Measurements from ENCODE around the gene KIFC1.
A peak's percentile ranks its signal among the peaks of the same experiment; 100 is the strongest.

The KIFC1 gene

GRCh38 chr6:33428966-33429749 lies 37.5 kb downstream of the KIFC1 start:
- DNase-seq (no peak), ATAC-seq (ENCODE audit: insufficient read depth, low read depth) (no peak)
- H4K20me1 ChIP-seq (ENCODE audit: insufficient read depth, low read length): peaks cover 23% of the 10 kb centered on the region
- peak overlapping the region in 1 of 2 experiments; percentile 59; a peak in 1 of 4 replicates for H3K4me3 ChIP-seq (ENCODE audit: low read depth in 1 of 2, low read length in 2 of 2)
- no peak for TF ChIP-seq EZH2 (IDR thresholded peaks at IDR 0.05; ENCODE audit: borderline replicate concordance, low read depth, low read length, severe bottlenecking)
- TF ChIP-seq CTCF (IDR thresholded peaks at IDR 0.05; ENCODE audit: borderline replicate concordance, extremely low read depth, low read length, poor library complexity, severe bottlenecking): no peak
- H3K27ac ChIP-seq (ENCODE audit: low read length): peak overlapping the region; percentile 13; the same call in 1 of the 2 replicates
- peak overlapping the region; percentile 91 for H3K4me2 ChIP-seq (ENCODE audit: insufficient read depth, low read length)
- H3K4me1 ChIP-seq (ENCODE audit: insufficient read depth, low read length): peaks cover 69% of the 10 kb centered on the region
- no peaks in the 10 kb centered on the region for H3K27me3 ChIP-seq (ENCODE audit: insufficient read depth, low read length, poor library complexity)
- peaks cover 9% of the 10 kb centered on the region for H3K36me3 ChIP-seq (ENCODE audit: insufficient read depth, low read length)
- H3K9ac ChIP-seq (ENCODE audit: low read depth, low read length): peak overlapping the region; percentile 56; the same call in 1 of the 2 replicates
- H3K79me2 ChIP-seq (ENCODE audit: insufficient read depth, low read length): peaks cover 26% of the 10 kb centered on the region
- no peak overlapping the region for H2AFZ ChIP-seq (ENCODE audit: low read depth, low read length)
- H3K9me3 ChIP-seq (ENCODE audit: insufficient read depth, low read length, severe bottlenecking): no peaks in the 10 kb centered on the region

- Histone ChIP-seq H3K79me2 (ENCODE audit: insufficient read depth, low read length) (peaks cover 26% of the 10 kb centered on the region), H3K27ac (ENCODE audit: low read length) (no peak overlapping the region), H3K9me3 (ENCODE audit: insufficient read depth, low read length, severe bottlenecking) (no peaks in the 10 kb centered on the region), H3K4me3 (ENCODE audit: low read depth in 1 of 2, low read length in 2 of 2) (no peak overlapping the region), H2AFZ (ENCODE audit: low read depth, low read length) (no peak overlapping the region), H3K9ac (ENCODE audit: low read depth, low read length) (no peak overlapping the region), H3K4me1 (ENCODE audit: insufficient read depth, low read length) (peaks cover 63% of the 10 kb centered on the region), H3K36me3 (ENCODE audit: insufficient read depth, low read length) (peaks cover 9% of the 10 kb centered on the region), H3K27me3 (ENCODE audit: insufficient read depth, low read length, poor library complexity) (no peaks in the 10 kb centered on the region), H3K4me2 (ENCODE audit: insufficient read depth, low read length) (no peak overlapping the region), H4K20me1 (ENCODE audit: insufficient read depth, low read length) (peaks cover 23% of the 10 kb centered on the region)
- TF ChIP-seq EZH2 (IDR thresholded peaks at IDR 0.05; ENCODE audit: borderline replicate concordance, low read depth, low read length, severe bottlenecking) (no peak), CTCF (IDR thresholded peaks at IDR 0.05; ENCODE audit: borderline replicate concordance, extremely low read depth, low read length, poor library complexity, severe bottlenecking) (no peak)
- DNase-seq (no peak), ATAC-seq (ENCODE audit: insufficient read depth, low read depth) (no peak)
Observed at GRCh38 chr6:33429750-33430052, 38.1 kb downstream of the KIFC1 start.

- no peak for ATAC-seq (ENCODE audit: insufficient read depth, low read depth)
- Histone ChIP-seq H3K79me2 (ENCODE audit: insufficient read depth, low read length) (peaks cover 26% of the 10 kb centered on the region), H3K4me3 (ENCODE audit: low read depth in 1 of 2, low read length in 2 of 2) (no peak overlapping the region), H3K9ac (ENCODE audit: low read depth, low read length) (no peak overlapping the region), H3K4me1 (ENCODE audit: insufficient read depth, low read length) (peaks cover 57% of the 10 kb centered on the region), H4K20me1 (ENCODE audit: insufficient read depth, low read length) (peaks cover 23% of the 10 kb centered on the region), H3K36me3 (ENCODE audit: insufficient read depth, low read length) (peaks cover 13% of the 10 kb centered on the region), H2AFZ (ENCODE audit: low read depth, low read length) (no peak overlapping the region), H3K4me2 (ENCODE audit: insufficient read depth, low read length) (0 out of 2 replicates have a peak overlapping the region, but pooled peaks have one; percentile 11), H3K9me3 (ENCODE audit: insufficient read depth, low read length, severe bottlenecking) (no peaks in the 10 kb centered on the region), H3K27me3 (ENCODE audit: insufficient read depth, low read length, poor library complexity) (no peaks in the 10 kb centered on the region), H3K27ac (ENCODE audit: low read length) (no peak overlapping the region)
- DNase-seq: no peak
- TF ChIP-seq EZH2 (IDR thresholded peaks at IDR 0.05; ENCODE audit: borderline replicate concordance, low read depth, low read length, severe bottlenecking) (no peak), CTCF (IDR thresholded peaks at IDR 0.05; ENCODE audit: borderline replicate concordance, extremely low read depth, low read length, poor library complexity, severe bottlenecking) (no peak)
Observed at GRCh38 chr6:33430334-33430733, 38.7 kb downstream of the KIFC1 start.

Measured in DND-41 (cell line).